GM12873 (cell line): ENCODE results near the gene LONP2.

Experiments
- TF ChIP-seq, protein P1 (sequence below): IDR thresholded peaks from 2 replicates; pipeline ENCODE4 v1.5.1; 2012; ENCODE audit warnings: low read depth, mild to moderate bottlenecking, moderate library complexity, low read length, control low read depth; ENCODE audit not compliant: insufficient read depth; ENCODE audit errors: missing control alignments

The LONP2 gene

DNA sequence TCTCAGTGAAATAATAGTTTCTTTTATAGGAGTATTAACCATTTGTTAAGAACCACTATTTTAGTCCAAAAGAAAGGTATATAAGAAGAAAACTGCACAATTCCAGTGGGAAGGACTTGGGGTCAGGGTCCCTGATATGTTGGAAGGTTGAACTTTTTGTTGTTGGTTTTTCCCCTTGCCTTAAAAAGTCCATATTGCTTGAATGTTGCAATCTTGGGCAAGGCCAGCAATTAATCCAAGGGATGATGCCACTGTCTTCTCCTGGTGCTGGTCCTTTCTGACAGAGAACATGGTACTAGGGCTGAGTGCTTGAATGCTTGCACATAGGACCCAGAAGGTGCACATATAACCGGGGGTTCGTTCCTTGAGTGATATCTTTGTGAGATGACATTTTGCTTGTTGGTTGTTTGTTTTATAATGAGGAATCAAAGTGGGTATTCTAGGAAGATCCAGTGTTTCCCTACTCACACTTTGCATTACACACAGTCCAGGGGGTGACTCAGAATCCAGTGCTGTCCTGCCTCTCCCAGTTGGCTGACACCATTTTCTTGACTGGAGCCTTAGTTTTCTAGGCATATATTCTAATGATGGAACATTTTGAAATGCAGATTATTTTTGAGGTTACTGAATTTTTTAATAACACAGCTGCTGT is 86.2 kb downstream of the LONP2 start:
- TF ChIP-seq, protein P1, sequence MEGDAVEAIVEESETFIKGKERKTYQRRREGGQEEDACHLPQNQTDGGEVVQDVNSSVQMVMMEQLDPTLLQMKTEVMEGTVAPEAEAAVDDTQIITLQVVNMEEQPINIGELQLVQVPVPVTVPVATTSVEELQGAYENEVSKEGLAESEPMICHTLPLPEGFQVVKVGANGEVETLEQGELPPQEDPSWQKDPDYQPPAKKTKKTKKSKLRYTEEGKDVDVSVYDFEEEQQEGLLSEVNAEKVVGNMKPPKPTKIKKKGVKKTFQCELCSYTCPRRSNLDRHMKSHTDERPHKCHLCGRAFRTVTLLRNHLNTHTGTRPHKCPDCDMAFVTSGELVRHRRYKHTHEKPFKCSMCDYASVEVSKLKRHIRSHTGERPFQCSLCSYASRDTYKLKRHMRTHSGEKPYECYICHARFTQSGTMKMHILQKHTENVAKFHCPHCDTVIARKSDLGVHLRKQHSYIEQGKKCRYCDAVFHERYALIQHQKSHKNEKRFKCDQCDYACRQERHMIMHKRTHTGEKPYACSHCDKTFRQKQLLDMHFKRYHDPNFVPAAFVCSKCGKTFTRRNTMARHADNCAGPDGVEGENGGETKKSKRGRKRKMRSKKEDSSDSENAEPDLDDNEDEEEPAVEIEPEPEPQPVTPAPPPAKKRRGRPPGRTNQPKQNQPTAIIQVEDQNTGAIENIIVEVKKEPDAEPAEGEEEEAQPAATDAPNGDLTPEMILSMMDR, result no peak

DNA sequence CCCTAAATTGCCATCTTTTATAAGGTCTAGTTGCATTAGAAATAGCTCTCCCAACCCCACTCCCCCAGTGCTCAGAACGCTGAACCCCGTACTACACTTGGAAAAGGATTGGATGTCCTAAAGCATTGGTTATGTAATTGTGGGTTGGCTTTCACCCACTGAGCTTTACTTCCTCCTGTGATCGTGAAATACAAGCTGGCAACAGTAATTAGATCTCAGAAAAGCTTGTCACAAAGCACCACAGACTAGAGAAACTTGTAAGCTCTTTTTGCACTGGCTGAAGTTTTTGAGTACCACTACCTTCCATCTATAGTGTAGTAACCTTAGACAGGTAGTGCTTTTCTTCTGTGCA is 86.7 kb downstream of the LONP2 start:
- TF ChIP-seq, protein P1, result no peak

DNA sequence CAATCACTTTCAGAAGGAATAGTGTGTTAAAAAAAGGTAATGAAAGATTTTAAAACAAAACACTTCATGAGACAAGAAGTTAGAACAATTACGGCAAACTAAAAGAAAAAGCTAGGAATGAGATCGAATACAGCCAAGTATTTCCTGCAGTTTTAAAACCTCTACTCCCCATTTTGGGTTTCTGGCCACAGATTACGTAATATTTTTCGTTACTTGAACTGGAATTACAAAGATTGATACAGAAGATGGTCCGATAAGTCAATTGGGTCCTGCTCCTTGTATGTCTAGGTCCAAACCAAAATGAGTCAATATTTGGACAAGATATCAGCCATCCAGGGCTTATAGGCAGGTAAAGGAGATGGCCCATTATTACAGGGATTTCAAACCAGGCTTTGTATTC is 88.9 kb downstream of the LONP2 start:
- TF ChIP-seq, protein P1, result no peak

DNA sequence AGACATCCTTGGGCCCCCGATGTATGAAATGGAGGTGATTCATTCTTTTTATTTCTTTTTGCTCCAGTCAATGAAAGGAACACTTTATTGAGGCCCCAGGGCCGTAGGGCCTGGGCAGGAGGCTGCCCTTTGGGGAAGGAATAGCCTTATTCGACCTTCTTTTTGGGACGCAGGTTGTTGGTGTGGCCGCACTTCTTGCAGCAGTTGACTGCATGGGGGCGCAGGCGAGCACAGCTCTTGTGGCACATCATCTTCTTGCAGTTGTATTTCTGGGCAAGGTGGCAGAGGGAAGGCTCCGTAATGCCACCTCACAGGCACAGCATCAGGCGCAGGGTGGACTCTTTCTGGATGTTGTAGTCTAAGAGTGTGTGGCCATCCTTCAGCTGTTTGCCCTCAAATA is 90.2 kb downstream of the LONP2 start:
- TF ChIP-seq, protein P1, result no peak

DNA sequence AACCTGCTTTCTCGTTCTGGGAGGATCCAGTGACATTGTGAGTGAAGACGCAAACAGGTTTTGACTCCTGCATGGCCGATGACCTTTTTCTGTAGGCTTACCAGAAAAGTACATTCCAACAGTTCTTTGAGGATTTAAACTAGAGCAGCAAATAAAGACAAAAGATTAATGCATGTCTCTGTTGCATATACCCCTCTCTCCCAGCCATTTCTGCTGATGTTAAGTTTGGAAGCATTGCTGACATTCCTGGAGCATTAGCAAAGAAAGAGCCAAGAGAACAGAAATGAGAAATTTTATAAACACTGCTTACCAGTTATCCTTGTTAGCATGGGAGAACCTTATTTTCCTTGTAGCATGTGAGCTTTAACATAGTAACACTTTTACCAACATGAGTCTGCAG is 91.9 kb downstream of the LONP2 start:
- TF ChIP-seq, protein P1, result no peak

DNA sequence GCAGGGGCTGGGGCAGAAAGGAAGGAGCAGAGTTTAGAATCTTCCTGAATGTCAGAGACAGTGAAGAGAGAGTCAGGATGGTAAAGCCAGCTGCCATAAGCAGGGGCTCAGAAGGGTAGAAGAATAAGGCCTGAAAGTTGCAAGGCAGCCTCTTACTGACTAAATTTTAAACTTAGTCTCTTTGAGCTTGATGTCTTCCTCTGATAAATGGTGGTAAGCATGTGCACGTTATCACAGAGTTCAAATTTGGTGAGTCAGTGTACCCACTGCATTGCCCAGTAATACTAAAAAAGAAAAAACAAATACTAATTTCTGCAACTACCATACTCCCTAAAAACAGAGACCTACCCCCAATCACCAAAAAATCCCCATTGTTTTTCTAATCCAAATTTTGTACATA is 96.0 kb downstream of the LONP2 start:
- TF ChIP-seq, protein P1, result no peak

DNA sequence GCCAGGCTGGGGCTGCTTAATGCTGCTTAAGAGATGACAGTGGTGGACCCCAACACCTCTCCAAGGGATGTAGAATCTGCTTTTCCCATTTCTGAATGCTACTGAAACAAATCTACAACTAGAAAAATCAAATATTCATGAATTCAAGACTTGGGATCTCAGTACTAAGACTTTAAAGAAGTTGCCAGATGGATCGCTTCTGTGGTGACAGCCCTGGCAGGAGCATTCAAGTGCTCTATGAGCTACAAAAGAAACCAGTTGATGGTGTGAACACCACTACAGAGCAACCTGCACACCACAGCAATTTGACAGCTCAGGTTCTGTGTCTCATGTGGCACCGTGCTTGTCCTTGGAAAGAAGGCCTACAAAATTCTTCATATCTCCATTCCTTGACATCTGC is 98.5 kb downstream of the LONP2 start:
- TF ChIP-seq, protein P1, result no peak
